DND-41 (cell line): Measurements from ENCODE around the gene SNAI3.

Source experiments
- EZH2 ChIP-seq: IDR thresholded peaks from 3 replicates; pipeline ENCODE4 v1.6.1; 2012; ENCODE audit warnings: borderline replicate concordance, low read depth, mild to moderate bottlenecking, moderate library complexity, low read length, inconsistent platforms; ENCODE audit not compliant: severe bottlenecking
- TF ChIP-seq, protein P1 (sequence below): IDR thresholded peaks from 2 replicates; pipeline ENCODE4 v1.5.1; 2012; ENCODE audit warnings: borderline replicate concordance, low read length, moderate library complexity, mild to moderate bottlenecking; ENCODE audit not compliant: poor library complexity, severe bottlenecking; ENCODE audit errors: extremely low read depth

DNA sequence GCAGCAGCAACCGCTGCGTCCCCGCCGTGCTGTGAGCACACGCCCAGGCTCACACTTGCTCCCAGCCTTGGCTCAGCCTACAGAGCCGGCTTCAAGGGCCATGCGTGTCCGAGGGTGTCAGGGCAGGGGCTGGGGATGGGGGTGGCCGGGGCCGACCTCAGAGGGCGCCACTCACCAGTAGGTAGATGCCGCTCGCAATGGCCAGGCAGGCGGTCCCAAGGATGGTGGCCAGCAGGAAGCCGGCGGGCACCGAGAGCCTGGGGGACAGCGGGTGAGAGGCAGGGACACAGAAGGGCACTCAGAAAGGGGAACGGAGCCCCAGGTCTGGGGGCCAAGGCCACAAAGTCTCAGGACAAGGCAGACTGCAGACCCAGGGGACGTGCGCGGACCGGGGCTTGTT is 40.4 kb downstream of the SNAI3 start:
- TF ChIP-seq, protein P1, sequence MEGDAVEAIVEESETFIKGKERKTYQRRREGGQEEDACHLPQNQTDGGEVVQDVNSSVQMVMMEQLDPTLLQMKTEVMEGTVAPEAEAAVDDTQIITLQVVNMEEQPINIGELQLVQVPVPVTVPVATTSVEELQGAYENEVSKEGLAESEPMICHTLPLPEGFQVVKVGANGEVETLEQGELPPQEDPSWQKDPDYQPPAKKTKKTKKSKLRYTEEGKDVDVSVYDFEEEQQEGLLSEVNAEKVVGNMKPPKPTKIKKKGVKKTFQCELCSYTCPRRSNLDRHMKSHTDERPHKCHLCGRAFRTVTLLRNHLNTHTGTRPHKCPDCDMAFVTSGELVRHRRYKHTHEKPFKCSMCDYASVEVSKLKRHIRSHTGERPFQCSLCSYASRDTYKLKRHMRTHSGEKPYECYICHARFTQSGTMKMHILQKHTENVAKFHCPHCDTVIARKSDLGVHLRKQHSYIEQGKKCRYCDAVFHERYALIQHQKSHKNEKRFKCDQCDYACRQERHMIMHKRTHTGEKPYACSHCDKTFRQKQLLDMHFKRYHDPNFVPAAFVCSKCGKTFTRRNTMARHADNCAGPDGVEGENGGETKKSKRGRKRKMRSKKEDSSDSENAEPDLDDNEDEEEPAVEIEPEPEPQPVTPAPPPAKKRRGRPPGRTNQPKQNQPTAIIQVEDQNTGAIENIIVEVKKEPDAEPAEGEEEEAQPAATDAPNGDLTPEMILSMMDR, result no peak
- TF ChIP-seq EZH2, result no peak
